Ovary (tissue), 3 donors: ENCODE measurements around the gene SULT1A3.

ENCODE experiments used
- CTCF ChIP-seq, 3 donors: fragments of 450-650 bp in 2 of 3; fragments of 200-600 bp in 1 of 3; IDR thresholded peaks; one replicate each; pipeline versions ENCODE4 v1.5.1 to v1.8.0; 2016 to 2022; ENCODE audit warnings: antibody characterized with exemption in 3 of 3, mild to moderate bottlenecking in 1 of 3
- EP300 ChIP-seq: sonication (generic); formaldehyde crosslinking; IDR thresholded peaks from one replicate; pipeline ENCODE4 v1.6.1; 2017; ENCODE audit warnings: antibody characterized with exemption
- donor health status: DM: no; HTN: no; CAD: no.

GRCh38 chr16:30173054-30173453 lies 26.0 kb upstream of the SULT1A3 start:
- TF ChIP-seq CTCF (IDR thresholded peaks at IDR 0.05) (no peak), EP300 (no peak)
